HG03354 (cell line): ENCODE data around the gene FBXL20.

ENCODE experiments used
- ATAC-seq: cut with Tn5 transposase; IDR thresholded peaks from one replicate; pipeline ENCODE4 v1.9.1; 2021; ENCODE audit warnings: mild to moderate bottlenecking; ENCODE audit not compliant: unreplicated experiment, poor library complexity, severe bottlenecking

Gene FBXL20

DNA sequence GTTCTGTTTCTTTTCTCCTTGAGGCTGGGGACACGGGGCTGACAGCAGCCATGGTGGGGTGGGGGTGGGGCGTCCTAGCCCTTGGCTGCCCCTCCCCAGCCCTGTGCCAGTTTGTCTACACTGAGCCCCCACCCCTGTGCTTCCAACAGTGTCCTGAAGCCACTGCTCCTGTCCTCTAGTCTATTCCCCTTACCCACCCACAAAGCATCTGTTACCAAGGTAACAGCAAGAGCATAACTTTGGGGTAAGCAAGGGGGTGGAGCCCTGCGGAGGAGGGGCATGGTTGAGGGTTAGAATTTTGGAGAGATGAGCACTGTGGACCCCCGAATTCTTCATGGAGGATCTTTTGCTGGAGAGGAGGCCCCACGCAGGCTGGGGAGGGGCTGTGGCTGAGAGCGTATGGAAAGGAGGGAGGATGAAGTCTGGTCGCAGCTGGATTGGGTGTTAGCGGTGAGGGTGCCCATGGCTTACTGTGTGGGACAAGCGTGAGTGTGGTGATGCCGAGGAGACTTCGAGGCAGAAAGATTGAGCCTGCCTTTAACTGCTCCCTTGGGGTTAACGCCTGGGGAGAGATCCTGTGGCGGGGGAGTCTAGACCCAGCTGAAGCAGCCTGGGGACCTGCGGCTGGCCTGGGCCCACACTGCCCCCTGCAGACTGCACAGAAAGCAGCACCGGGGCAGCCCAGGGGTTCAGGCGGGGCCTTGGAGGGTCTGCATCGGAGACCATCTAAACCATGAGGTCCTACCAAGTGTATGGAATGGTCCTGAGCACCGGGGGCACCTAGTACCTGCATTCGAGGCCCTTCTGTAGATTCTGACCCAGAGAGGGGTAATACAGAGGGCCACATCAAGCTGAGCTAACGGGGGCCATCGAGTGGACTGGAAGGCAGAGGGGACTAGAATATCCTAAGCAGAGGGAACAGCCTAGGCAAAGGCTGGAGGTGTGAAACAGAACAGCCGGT is 169.6 kb downstream of the FBXL20 start:
- ATAC-seq: no peak

DNA sequence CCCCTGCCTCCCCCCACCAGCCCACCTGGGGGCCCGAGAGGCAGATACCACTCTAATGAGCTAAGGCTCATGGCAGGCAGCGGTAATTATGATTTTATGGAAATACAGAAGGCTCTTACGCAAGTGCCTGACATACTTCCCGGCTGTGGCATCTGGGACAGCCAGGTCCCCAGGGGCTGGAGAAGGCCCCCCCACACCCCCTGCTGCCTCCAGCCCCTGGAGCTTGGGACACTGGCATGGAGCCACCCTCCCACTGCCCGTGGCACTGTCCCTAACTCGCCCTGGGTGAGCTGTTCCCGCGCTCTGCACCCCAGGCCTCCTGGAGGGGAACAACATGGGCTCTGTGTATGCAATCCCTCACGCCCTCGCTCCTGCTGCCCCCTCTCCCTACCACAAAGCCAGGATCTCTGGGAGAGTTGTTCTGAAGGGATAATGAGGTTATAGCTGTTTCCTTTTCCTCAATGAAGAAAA is 170.3 kb downstream of the FBXL20 start:
- no peak for ATAC-seq

DNA sequence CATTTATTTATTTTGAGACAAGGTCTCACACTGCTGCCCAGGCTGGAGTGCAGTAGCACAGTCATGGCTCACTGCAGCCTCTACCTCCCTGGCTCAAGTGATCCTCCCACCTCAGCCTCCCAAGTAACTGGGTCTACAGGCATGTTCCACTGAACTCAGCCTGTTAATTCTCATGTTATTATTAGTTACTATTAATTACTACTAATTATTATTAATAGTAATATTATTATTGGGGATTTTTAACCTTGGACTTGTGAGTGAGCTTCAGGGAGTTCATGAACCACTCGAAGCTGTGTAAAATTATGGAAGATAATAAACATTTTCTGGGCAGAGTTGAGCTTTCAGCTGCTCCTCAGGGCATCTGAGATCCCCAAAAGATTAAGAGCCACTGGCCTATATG is 171.1 kb downstream of the FBXL20 start:
- no peak for ATAC-seq

DNA sequence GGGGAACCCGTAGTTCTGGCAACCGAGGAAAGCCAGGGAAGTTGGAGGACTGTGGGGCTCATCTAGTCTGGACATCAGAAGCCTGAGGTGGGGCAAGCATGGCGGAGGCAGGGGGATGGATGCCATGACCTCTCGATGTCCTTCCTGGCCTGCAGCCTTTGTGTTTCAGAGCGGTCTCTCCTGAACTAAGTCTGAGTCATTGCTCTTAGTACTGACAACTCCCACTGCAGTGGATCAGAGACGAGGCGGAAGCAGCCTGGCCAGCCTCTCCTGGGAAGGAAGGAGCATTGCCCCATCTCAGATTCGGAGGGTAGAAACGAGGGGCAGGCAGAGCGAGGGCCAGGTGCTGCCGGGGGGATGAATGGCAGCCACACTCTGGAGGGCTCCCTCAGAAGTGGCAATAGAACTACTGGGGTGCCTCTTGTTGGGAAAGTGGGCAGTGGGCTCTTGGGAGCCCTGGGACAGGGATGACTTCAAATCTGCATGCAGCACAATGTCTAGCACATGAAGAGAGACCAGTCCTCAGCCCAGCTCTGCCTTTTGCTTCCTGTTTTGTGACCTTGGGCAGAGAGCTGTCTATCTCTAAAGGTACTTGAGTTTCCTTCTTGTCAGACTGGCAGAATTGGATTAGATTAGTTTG is 172.0 kb downstream of the FBXL20 start:
- ATAC-seq: no peak

DNA sequence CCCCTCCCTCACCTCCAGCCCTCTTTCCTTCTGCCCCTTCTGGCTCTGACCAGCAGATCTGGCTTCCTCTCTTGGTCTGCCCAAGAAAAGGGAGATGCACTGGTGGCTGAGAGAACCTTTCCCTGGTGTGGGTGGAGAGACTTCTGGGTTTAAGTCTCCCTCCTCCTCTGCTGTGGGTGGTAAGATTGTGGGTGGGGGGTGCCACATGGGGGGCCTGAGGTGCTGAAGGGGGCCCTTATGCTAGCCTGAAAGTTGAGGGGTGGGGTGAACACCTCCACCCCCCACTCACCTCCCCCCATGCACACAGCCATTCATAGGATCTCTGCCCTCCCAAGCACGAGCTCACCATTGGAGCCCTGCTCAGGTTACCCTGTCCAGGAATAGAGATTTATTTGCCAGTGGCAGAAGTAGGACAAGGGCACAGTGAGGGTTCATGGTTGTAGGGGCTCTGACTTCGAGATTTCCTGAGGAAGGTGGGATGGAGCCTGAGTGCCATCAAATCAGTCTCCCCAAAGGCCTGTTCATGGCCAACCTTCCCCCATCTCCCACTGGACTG is 174.0 kb downstream of the FBXL20 start:
- no peak for ATAC-seq

- no peak for ATAC-seq
These were observed 175.3 kb downstream of the FBXL20 start for GRCh38 chr17:39225959-39226683.

DNA sequence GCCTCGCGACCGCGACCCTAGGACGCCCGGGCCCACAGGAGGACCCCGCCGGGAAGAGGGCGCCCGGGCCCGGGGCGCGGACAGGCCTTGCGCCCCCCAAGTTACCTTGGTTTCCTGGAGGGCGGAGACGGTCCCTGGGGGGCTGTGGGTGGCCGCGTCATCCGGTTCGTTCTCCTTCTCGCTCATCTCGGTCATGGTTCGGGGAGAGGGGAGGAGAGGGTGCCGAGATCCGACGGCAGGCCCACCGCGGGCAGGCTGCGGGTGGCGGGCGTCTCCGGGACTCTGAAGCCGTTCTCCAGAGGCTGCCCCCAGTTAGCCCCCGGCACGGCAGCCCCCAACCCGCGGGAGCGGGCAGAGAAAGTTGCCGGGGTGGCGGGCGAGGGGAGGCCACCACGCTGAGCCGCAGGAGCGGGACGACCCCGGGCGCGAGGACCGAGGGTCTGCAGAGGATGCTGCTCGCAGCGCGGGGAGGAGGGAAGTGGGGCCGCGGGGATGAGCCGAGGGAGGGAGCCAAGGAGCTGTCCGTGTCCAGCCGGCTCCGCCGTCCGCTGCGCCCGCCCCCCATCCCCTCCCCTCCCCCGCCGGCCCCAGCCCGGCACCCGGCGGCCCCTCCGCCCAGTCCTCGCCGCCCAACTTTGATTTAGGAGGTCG is 176.0 kb downstream of the FBXL20 start, which contains the start of gene STAC2:
TSS of gene STAC2 (minus strand) at position 638 of the 651 bp plus-strand sequence. CDS start at position 195, 443 bp downstream.
- no peak for ATAC-seq

DNA sequence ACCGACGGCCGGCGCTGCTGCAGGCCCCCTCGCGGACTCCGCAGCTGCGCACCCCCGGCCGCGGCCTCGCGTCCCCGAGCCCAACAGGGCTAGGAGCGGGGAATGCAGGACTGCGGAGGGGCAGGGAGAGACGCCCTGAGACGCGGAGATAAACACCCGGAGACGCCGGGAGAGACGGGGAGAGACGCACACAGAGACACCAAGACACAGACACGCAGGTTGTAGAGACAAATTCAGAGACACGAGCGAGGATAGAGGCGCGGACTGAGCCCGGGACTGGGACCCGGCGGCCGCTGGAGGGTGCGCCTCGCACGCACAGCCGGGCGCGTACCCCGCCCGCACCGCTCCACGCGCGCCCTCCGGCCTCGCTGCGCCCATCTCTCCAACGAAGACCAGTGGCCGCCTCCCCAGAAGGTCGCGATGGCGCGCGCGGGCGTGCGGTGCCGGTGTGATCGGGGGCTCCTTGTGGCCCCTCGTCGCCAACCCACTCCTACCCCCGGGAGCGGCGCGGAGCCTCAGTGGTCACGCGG is 176.6 kb downstream of the FBXL20 start:
- no peak for ATAC-seq

GRCh38 chr17:39223907-39224777 is 177.3 kb downstream of the FBXL20 start:
- no peak for ATAC-seq

- no peak for ATAC-seq
These were observed 178.3 kb downstream of the FBXL20 start for GRCh38 chr17:39222866-39223834.

GRCh38 chr17:39222151-39222550 is 179.3 kb downstream of the FBXL20 start:
- no peak for ATAC-seq

DNA sequence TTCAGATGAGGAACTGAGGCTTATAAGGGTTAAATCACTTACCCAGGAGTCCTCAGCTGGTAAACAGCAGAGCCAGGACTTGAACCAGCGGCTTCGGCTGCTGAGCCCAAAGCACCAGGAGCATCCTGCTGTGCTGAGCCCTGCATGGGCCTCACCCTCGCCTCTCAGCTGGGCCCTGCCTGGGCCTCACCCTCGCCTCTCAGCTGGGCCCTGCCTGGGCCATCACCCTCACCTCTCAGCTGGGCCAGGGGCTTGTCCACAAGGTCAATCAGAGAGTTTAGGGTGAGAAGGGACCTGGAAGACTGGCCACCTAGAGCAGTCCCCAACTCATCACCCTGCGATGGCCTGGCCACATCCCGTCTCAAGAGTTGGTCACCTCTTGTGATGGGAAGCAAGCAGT is 179.9 kb downstream of the FBXL20 start:
- ATAC-seq: no peak

GRCh38 chr17:39219647-39220154 is 181.7 kb downstream of the FBXL20 start:
- no peak for ATAC-seq

DNA sequence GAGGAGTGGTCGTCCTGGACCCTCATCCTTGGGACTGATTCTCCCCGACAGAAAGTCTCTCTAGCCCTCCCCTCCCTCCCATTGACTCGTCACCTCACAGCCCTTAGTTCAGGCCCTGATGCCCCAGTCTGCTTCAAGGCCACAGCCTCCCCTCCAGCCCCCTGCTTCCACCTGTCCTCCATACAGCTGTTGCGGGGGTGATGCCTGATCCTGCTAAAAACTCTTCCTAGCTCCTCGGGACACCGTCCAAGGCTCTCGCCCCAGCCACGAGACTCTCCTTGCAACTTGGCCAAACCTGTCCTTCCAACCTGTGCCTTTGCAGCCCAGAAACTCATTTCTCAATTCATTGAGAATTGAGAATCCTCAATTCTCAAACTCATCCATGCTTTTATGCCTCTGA is 182.5 kb downstream of the FBXL20 start:
- no peak for ATAC-seq

DNA sequence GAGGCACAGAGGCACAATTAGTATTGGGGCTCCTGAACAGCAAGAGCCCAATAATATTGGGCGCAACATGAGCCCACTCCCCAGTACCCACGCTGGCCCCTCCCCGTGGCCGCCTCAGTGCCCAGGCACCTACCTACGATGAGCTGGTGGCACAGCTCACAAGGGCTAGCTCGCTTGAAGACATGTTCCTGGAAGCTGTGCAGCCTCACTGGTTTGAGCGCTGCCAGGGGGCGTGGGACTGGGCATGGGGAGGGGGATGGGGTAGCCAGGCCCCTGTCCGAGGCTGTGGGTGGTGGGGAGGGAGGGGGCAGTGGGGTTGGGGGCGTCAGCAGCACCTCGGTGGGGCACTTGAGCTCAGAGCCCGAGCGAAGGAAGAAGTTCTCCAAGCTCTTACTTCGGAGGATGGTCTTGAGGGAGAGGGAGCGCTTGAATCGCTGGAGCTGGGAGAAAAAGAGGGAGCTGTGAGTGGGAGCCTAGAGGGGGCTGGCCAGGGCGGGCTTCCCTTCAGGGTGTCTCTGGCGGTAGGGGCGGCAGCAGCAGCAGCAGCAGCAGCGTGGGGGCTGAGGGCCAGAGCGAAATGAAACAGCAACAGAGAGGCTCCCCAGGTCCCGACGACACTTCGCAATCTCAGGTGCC is 183.6 kb downstream of the FBXL20 start:
- no peak for ATAC-seq

GRCh38 chr17:39213852-39214251 is 187.6 kb downstream of the FBXL20 start:
- ATAC-seq: no peak
